AG10803 (cell line): Measurements from ENCODE around the gene FAM221A.

Experiments used
- DNase-seq: peaks from one replicate; pipeline ENCODE4 v3.0.0; 2010; ENCODE audit warnings: low read depth
- H3K4me3 ChIP-seq: 2 replicates; pipeline ENCODE4 v1.5.1; 2011; ENCODE audit warnings: mild to moderate bottlenecking, low read length, control low read depth
- TF ChIP-seq, protein P1 (sequence below): conservative IDR thresholded peaks from 2 replicates; pipeline ENCODE4 v1.5.1; 2011; ENCODE audit warnings: mild to moderate bottlenecking, low read length, control low read depth, inconsistent platforms

FAM221A gene

DNA sequence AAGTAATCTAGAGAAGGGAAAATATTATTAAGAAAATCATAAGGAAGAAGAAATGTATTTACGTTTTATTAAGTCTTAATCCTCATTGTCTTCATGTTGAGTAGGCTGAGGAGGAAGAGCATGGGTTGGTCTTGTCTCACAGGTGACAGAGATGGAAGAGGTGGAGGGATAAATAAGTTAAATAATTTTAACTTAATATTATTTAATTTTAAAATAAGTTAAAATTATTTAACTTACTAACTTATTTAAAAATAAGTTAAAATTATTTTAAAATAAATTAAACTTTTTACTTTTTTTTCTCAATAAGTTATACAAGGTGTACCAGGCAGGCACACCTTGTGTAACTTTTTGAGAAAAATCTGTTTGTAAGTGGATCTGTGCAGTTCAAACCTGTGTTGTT is 66.6 kb downstream of the FAM221A start:
- no peak for DNase-seq

GRCh38 chr7:23751852-23752251 is 71.9 kb downstream of the FAM221A start:
- DNase-seq, result no peak
- TF ChIP-seq, protein P1, sequence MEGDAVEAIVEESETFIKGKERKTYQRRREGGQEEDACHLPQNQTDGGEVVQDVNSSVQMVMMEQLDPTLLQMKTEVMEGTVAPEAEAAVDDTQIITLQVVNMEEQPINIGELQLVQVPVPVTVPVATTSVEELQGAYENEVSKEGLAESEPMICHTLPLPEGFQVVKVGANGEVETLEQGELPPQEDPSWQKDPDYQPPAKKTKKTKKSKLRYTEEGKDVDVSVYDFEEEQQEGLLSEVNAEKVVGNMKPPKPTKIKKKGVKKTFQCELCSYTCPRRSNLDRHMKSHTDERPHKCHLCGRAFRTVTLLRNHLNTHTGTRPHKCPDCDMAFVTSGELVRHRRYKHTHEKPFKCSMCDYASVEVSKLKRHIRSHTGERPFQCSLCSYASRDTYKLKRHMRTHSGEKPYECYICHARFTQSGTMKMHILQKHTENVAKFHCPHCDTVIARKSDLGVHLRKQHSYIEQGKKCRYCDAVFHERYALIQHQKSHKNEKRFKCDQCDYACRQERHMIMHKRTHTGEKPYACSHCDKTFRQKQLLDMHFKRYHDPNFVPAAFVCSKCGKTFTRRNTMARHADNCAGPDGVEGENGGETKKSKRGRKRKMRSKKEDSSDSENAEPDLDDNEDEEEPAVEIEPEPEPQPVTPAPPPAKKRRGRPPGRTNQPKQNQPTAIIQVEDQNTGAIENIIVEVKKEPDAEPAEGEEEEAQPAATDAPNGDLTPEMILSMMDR, result no peak
- H3K4me3 ChIP-seq, result no peak overlapping the region

More for the DNA sequence above, 66.6 kb downstream of the FAM221A start:
- H3K4me3 ChIP-seq, result no peak overlapping the region
- TF ChIP-seq, protein P1, result no peak
